ENCODE results near the gene NGEF.

DNA sequence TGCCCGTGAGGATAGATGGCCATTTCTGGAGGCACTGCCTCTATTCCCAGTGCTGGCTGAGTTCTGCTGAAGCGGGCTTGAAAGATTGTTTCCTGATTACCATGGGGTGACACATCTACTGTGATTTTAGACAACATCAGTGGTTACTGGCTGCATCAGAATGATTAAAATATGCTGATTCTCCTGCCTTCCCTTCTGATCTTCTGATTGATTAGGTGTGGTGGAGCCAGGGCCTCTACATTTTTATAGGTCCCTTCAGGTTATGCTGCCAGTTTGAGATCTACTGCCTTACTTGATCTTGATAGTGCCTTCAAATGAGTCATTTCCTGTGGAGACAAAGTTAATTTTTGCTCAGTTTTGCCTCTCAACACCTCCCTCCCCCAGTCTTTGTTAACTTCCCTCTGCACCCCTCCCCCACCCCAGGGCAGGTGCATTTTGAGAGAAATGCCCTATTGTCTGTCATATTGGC, 174.6 kb downstream of the NGEF start:
- TF ChIP-seq, protein P1, sequence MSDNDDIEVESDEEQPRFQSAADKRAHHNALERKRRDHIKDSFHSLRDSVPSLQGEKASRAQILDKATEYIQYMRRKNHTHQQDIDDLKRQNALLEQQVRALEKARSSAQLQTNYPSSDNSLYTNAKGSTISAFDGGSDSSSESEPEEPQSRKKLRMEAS (IDR thresholded peaks at IDR 0.05): no peak
- no peak for TF ChIP-seq YY1 (IDR thresholded peaks at IDR 0.05; ENCODE audit: low read depth)
- TF ChIP-seq FOXM1 (IDR thresholded peaks at IDR 0.05; ENCODE audit: borderline replicate concordance, low read depth): no peak
- no peak for TF ChIP-seq CREB1 (IDR thresholded peaks at IDR 0.05; ENCODE audit: low read depth)
- TF ChIP-seq ZBTB7A (IDR thresholded peaks at IDR 0.05; ENCODE audit: low read depth): no peak
- no peak for TF ChIP-seq RAD21 (IDR thresholded peaks at IDR 0.05; ENCODE audit: low read depth)
- TF ChIP-seq EP300 (IDR thresholded peaks at IDR 0.05; ENCODE audit: borderline replicate concordance): no peak
- TF ChIP-seq, protein P2, sequence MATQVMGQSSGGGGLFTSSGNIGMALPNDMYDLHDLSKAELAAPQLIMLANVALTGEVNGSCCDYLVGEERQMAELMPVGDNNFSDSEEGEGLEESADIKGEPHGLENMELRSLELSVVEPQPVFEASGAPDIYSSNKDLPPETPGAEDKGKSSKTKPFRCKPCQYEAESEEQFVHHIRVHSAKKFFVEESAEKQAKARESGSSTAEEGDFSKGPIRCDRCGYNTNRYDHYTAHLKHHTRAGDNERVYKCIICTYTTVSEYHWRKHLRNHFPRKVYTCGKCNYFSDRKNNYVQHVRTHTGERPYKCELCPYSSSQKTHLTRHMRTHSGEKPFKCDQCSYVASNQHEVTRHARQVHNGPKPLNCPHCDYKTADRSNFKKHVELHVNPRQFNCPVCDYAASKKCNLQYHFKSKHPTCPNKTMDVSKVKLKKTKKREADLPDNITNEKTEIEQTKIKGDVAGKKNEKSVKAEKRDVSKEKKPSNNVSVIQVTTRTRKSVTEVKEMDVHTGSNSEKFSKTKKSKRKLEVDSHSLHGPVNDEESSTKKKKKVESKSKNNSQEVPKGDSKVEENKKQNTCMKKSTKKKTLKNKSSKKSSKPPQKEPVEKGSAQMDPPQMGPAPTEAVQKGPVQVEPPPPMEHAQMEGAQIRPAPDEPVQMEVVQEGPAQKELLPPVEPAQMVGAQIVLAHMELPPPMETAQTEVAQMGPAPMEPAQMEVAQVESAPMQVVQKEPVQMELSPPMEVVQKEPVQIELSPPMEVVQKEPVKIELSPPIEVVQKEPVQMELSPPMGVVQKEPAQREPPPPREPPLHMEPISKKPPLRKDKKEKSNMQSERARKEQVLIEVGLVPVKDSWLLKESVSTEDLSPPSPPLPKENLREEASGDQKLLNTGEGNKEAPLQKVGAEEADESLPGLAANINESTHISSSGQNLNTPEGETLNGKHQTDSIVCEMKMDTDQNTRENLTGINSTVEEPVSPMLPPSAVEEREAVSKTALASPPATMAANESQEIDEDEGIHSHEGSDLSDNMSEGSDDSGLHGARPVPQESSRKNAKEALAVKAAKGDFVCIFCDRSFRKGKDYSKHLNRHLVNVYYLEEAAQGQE (IDR thresholded peaks at IDR 0.05; ENCODE audit: low read depth): no peak
- TF ChIP-seq TAF1 (IDR thresholded peaks at IDR 0.05; ENCODE audit: low read depth): no peak
